ENCODE measurements around the gene NIM1K. TPM values are rescaled to one million over a fixed set of nuclear protein-coding genes. Genes with fewer than 3 reads are reported as not detected.

NIM1K gene
- 0.09 to 0.27 TPM (median 0.26 TPM) in 5 replicates for total RNA-seq (2022; extraction: Qiagen RNA extraction)

GRCh38 chr5:43191740-43192557 is at the start of gene NIM1K:
Gene NIM1K, plus strand, starts transcription at chr5:43192225. Its CDS starts 53,551 bp downstream, at chr5:43245776.

GRCh38 chr5:43313035-43313853 is 121.2 kb downstream of the NIM1K start, which contains the start of gene HMGCS1:
Gene HMGCS1, minus strand, starts transcription at chr5:43313412. Its CDS starts 14,447 bp downstream, at chr5:43298965.

Other genes starting within 250 kb of the NIM1K start
- gene ANXA2R, start 151.9 kb upstream of the NIM1K start, total RNA-seq (2022; extraction: Qiagen RNA extraction) = 2.8 to 4.1 TPM (median 3.1 TPM) in 5 replicates
- gene ZNF131, start 71.3 kb upstream of the NIM1K start, total RNA-seq (2022; extraction: Qiagen RNA extraction) = 22.7 to 27.7 TPM (median 25.7 TPM) in 5 replicates
- gene HMGCS1, start 121.2 kb downstream of the NIM1K start, total RNA-seq (2022; extraction: Qiagen RNA extraction) = 50.8 to 68.9 TPM (median 57.8 TPM) in 5 replicates
- 0.08 to 0.16 TPM (median 0.10 TPM) in 5 replicates for gene CCL28, start 220.2 kb downstream of the NIM1K start, total RNA-seq (2022; extraction: Qiagen RNA extraction)

Measured in A549 treated with dexamethasone at 1 μM for 4 hours (cell line).